GM18861 (cell line): ENCODE results near the gene AGR3.

Experiments used
- ATAC-seq: cut with Tn5 transposase; IDR thresholded peaks from one replicate; pipeline ENCODE4 v1.9.1; 2021; ENCODE audit not compliant: unreplicated experiment

AGR3 gene

GRCh38 chr7:16838386-16838785 lies 43.4 kb downstream of the AGR3 start:
- ATAC-seq: no peak

- ATAC-seq: no peak
Measured at GRCh38 chr7:16836481-16836880, 45.3 kb downstream of the AGR3 start.

GRCh38 chr7:16833373-16833772 lies 48.4 kb downstream of the AGR3 start:
- no peak for ATAC-seq

GRCh38 chr7:16826060-16826459 lies 55.7 kb downstream of the AGR3 start:
- ATAC-seq: no peak

GRCh38 chr7:16822029-16822428 lies 59.8 kb downstream of the AGR3 start:
- no peak for ATAC-seq

GRCh38 chr7:16818732-16819131 lies 63.1 kb downstream of the AGR3 start:
- ATAC-seq: no peak

- ATAC-seq: no peak
Measured at GRCh38 chr7:16817536-16817935, 64.2 kb downstream of the AGR3 start.

GRCh38 chr7:16816824-16817223 lies 65.0 kb downstream of the AGR3 start:
- ATAC-seq: no peak

GRCh38 chr7:16815001-16815400 lies 66.8 kb downstream of the AGR3 start:
- no peak for ATAC-seq

- ATAC-seq: no peak
Measured at GRCh38 chr7:16813232-16813616, 68.6 kb downstream of the AGR3 start.

- ATAC-seq: no peak
Measured at GRCh38 chr7:16812542-16813231, 69.1 kb downstream of the AGR3 start.

- ATAC-seq: no peak
Measured at GRCh38 chr7:16811551-16811950, 70.2 kb downstream of the AGR3 start.

- no peak for ATAC-seq
Measured at GRCh38 chr7:16810573-16810972, 71.2 kb downstream of the AGR3 start.

- no peak for ATAC-seq
Measured at GRCh38 chr7:16810112-16810511, 71.7 kb downstream of the AGR3 start.
